WERI-Rb-1 (cell line): Measurements from ENCODE around the gene CCT4.
"Not testable (repeated sequence)": the region's sequence is repeated elsewhere in the genome, so short reads cannot be mapped to it uniquely, and the experiment has no call there.

Experiments
- DNase-seq: peaks from one replicate; pipeline ENCODE4 v3.0.0-alpha.2; 2020
- H3K27ac ChIP-seq: fragments of 250-450 bp; sonication (Bioruptor Pico); 2 replicates; pipeline ENCODE4 v1.5.1; 2020; ENCODE audit warnings: mild to moderate bottlenecking, moderate library complexity
- H3K27me3 ChIP-seq: fragments of 250-450 bp; sonication (Bioruptor Pico); 2 replicates; pipeline ENCODE4 v1.5.1; 2021; ENCODE audit warnings: mild to moderate bottlenecking, low read depth, moderate library complexity; ENCODE audit not compliant: insufficient read depth, severe bottlenecking
- H3K36me3 ChIP-seq: fragments of 250-450 bp; sonication (Bioruptor Pico); 2 replicates; pipeline ENCODE4 v1.5.1; 2020; ENCODE audit warnings: mild to moderate bottlenecking, moderate library complexity
- H3K4me3 ChIP-seq: 2 replicates; pipeline ENCODE4 v1.5.1; 2011; ENCODE audit warnings: low read depth, mild to moderate bottlenecking, control low read depth, low read length
- H3K9me3 ChIP-seq: fragments of 250-450 bp; sonication (Bioruptor Pico); 2 replicates; pipeline ENCODE4 v1.5.1; 2021; ENCODE audit warnings: mild to moderate bottlenecking, moderate library complexity; ENCODE audit not compliant: severe bottlenecking
- TF ChIP-seq, protein P1 (sequence below): IDR thresholded peaks from 2 replicates; pipeline ENCODE4 v1.5.1; 2011; ENCODE audit warnings: low read depth, mild to moderate bottlenecking, control low read depth, inconsistent platforms, low read length

Gene CCT4

DNA sequence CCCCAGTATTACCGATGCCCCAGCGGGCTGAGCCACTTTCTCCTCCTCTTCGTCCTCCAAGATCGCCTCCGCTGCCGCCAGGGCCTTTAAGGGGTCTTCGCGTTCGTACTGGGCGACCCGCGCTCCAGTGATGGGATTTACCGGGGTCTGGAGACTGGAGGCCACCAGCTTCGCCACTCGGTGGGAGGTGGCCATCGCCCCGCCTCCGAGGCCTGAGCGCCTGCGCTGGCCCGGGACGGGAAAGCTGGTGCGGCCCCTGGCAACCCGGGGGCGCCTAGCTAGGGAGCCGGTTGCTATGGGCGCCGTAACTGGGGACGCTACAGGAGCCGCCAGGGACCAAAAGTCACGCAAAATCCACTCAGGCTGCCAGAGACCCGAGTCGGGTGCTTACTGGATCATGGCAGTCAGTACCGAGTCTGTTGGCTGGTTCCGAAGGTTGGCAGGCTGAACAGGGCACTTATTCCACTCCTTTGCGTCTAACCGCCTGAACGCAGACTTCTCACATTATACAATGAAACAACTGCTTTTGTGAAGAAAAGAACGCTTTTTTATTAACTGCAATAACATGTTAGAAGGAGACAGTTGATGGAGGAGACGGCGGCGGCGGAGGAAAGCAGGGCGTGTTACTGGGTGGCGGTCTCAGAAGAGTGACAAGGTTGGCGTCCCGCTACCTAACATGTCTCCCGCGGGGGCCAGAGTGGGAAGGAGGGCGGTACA lies 34.5 kb downstream of the CCT4 start, which contains the start of gene FAM161A:
TSS of gene FAM161A (minus strand) at position 214 of the 717 bp plus-strand sequence. CDS start at position 195, 19 bp downstream.
- peak within 1 kb of the TSS; percentile 96 for H3K4me3 ChIP-seq
- DNase-seq: peak; percentile 94
- H3K27me3 ChIP-seq: no peaks in the 10 kb centered on the region
- 0 out of 2 replicates have a peak, but pooled peaks cover 2% of the 10 kb centered on the region for H3K36me3 ChIP-seq
- H3K27ac ChIP-seq: peak within 1 kb of the TSS; percentile 96
- TF ChIP-seq, protein P1, sequence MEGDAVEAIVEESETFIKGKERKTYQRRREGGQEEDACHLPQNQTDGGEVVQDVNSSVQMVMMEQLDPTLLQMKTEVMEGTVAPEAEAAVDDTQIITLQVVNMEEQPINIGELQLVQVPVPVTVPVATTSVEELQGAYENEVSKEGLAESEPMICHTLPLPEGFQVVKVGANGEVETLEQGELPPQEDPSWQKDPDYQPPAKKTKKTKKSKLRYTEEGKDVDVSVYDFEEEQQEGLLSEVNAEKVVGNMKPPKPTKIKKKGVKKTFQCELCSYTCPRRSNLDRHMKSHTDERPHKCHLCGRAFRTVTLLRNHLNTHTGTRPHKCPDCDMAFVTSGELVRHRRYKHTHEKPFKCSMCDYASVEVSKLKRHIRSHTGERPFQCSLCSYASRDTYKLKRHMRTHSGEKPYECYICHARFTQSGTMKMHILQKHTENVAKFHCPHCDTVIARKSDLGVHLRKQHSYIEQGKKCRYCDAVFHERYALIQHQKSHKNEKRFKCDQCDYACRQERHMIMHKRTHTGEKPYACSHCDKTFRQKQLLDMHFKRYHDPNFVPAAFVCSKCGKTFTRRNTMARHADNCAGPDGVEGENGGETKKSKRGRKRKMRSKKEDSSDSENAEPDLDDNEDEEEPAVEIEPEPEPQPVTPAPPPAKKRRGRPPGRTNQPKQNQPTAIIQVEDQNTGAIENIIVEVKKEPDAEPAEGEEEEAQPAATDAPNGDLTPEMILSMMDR: no peak
- H3K9me3 ChIP-seq: no peaks in the 10 kb centered on the region

DNA sequence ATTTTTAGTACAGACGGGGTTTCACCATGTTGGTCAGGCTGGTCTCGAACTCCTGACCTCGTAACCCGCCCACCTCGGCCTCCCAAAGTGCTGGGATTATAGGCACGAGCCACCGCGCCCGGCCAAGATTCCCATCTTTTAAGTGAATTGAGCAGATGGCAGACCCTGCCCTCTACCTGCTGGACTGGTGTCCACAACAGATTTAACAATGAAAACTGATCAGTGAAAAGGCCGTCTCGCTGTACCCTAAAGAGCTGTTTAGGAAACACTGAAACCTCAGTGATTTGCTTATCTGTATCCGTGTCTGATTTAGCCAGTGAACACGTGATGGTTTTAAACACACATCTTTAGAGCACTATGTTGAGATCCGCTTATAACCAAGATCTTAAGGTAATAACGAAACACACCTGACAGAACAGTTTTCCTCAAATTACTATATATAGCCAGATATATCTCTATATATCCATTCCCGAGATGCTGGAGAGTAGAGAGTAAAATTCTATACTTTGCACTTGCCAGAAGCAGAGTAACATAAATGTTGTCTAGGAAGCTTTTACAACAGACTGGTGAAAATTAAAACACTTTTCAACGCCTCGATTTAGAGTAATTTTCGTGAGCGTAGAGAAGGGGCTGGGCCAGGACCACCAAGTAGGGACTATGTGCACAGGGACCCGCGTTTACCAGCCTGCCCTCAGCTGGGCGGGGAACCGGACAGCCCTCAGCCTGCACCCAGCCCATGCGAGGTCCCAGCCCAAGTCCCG lies 35.2 kb downstream of the CCT4 start:
- TF ChIP-seq, protein P1: peak; percentile 44; the same call in 1 of the 2 replicates
- no peaks in the 10 kb centered on the region for H3K27me3 ChIP-seq
- peak; percentile 90 for DNase-seq
- H3K27ac ChIP-seq: peak overlapping the region; percentile 96
- 0 out of 2 replicates have a peak, but pooled peaks cover 2% of the 10 kb centered on the region for H3K36me3 ChIP-seq
- peak overlapping the region; percentile 96 for H3K4me3 ChIP-seq
- no peaks in the 10 kb centered on the region for H3K9me3 ChIP-seq

DNA sequence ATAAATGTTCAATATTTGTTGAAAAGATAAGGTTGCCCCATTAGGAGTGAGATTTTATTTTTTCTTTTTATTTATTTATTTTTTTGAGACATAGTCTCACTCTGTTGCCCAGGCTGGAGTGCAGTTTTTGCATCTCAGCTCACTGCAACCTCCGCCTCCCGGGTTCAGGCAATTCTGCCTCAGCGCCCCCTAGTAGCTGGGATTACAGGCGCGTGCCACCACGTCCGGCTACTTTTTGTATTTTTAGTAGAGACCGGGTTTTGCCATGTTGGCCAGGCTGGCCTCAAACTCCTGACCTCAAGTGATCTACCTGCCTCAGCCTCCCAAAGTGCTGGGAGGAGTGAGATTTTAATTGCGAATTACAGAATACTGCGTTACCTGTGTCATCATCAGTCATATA lies 37.2 kb downstream of the CCT4 start:
- not testable (repeated sequence) for H3K4me3 ChIP-seq, H3K9me3 ChIP-seq, DNase-seq, H3K27ac ChIP-seq, H3K27me3 ChIP-seq
- TF ChIP-seq, protein P1: 0 out of 2 replicates have a peak, but pooled peaks have one; percentile 5
- H3K36me3 ChIP-seq: peaks cover 14% of the 10 kb centered on the region

DNA sequence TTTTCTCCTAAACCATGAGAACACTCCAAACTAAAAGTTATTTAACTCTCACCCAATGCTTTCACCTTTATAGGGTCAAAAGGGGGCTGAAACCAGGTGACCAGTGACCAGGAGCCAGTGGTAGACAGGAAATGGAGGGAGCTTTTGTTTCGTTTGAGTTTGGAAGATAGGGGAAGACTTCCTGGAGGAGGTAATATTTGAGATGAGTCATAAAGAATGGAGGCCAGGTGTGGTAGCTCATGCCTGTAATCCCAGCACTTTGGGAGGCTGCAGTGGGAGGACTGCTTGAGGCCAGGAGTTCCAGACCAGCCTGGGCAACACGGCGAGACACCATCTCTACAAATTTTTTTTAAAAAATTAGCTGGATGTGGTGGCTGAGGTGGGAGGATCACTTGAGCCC lies 43.1 kb downstream of the CCT4 start:
- Histone ChIP-seq H3K27me3 (no peaks in the 10 kb centered on the region), H3K4me3 (no peak overlapping the region)

DNA sequence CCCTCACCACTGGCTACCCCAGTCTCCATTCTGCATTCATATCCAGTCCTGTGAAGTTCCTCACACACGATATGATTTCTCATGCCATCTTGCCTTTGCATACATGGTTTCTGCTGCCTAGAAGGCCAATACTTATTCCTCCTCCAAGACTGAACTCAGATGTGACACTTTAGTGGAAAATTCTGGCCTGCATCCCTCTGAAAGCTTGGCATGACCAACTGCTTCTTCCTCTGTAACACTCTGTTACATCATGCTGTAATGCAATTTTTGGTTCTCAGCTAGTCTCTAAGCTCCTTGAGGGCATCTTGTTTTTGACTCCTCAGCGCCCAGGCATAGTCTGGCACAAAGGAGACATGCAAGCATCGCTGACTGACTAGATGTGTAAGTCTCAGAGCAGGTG lies 47.2 kb downstream of the CCT4 start:
- no peak overlapping the region for H3K27ac ChIP-seq
- no peak for DNase-seq
- peaks cover 86% of the 10 kb centered on the region for H3K36me3 ChIP-seq
- H3K4me3 ChIP-seq: no peak overlapping the region
- TF ChIP-seq, protein P1: no peak
- H3K27me3 ChIP-seq: no peaks in the 10 kb centered on the region
- no peaks in the 10 kb centered on the region for H3K9me3 ChIP-seq

More for the DNA sequence above, 43.1 kb downstream of the CCT4 start:
- Histone ChIP-seq H3K9me3 (no peaks in the 10 kb centered on the region), H3K36me3 (peaks cover 61% of the 10 kb centered on the region), H3K27ac (no peak overlapping the region)
- TF ChIP-seq, protein P1: no peak
- DNase-seq: no peak
